GM12875 (cell line): ENCODE measurements around the gene HIVEP3.

Experiments used
- H3K4me3 ChIP-seq: one replicate; pipeline ENCODE4 v1.5.1; 2011; ENCODE audit warnings: low read depth, low read length, control low read depth
- CTCF ChIP-seq: IDR thresholded peaks from 2 replicates; pipeline ENCODE4 v1.5.1; 2011; ENCODE audit warnings: low read depth, mild to moderate bottlenecking, control low read depth, inconsistent platforms, low read length, moderate library complexity, borderline replicate concordance; ENCODE audit not compliant: insufficient read depth

Gene HIVEP3

DNA sequence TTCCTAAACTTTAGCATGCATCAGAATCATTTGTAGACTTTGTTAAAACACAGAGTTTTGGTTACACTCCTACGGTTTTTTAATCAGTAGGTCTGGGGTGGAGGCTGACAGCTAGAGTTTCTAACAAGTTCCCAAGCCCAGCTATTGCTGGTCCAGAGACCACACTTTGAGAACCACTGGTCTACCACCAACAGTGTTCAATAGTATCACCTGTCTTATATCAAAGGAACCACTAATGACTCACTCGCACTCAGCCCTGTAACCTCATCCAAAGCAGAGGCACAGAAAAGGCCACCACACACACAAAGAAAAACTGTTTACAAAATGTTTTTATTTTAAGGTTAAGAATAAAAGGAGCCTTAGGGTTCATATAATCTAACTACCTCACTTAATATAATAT, 68.7 kb downstream of the HIVEP3 start:
- TF ChIP-seq CTCF = no peak
- H3K4me3 ChIP-seq = no peak overlapping the region

GRCh38 chr1:41849211-41849759, 69.4 kb downstream of the HIVEP3 start:
- no peak for TF ChIP-seq CTCF
- no peak overlapping the region for H3K4me3 ChIP-seq

DNA sequence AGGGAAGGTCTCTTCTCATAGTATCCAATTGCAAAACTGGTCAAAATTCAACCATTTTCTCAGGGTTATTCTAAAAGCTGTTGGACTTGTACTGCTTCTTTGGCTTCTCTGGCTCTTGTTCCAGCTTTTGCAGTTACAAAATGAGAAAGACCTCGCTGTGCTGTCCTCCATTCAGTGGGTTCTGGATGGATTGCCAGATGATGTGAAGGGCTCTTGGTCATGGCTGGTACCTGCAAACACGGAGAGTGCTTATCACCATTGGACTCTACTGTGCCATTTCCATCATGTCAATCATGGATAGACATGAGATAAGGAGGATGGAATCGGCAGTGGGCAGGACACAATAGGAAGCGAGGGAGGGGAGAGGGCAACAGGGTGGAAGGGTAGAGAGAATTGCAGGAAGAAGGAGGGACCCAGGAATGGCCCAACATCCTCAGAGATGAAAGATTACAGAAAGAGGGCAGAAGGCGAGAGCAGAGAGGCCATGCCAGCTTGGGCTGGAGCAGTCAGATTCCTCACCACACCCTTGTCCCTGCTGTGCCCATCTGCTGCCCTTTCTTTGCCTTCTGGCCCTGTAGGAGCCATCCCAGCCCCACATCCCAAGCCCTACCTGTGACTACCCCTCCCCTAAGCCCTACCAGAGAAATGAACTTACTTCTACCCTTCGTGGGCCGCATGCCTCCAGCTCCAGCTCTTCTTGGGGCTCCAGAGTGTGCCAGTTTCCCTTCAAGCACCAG, 70.3 kb downstream of the HIVEP3 start:
- no peak for TF ChIP-seq CTCF
- no peak overlapping the region for H3K4me3 ChIP-seq

DNA sequence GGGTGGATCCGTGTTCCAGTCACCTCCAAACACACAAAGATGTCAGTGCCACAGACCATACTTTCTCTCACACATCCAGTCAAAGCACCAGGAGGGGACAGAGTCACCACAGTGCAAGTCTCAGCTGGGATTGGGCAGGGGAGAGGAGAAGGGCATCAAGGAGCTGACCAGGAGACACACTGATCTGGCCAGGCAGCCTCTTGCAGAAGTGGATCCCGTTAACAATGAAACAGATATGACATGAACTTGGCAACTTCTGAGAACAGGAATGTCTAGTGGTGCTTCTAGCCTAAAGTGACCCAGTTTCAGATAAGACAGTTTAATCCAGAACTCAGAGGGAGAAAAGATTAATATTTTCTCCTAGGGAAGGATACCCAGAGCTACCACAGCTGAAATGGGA, 71.0 kb downstream of the HIVEP3 start:
- H3K4me3 ChIP-seq = no peak overlapping the region
- no peak for TF ChIP-seq CTCF

GRCh38 chr1:41846625-41847405, 71.9 kb downstream of the HIVEP3 start:
- TF ChIP-seq CTCF = no peak
- no peak overlapping the region for H3K4me3 ChIP-seq

- no peak overlapping the region for H3K4me3 ChIP-seq
- TF ChIP-seq CTCF = no peak
Observed at GRCh38 chr1:41844781-41845272, 73.9 kb downstream of the HIVEP3 start.
